GM19397 (cell line): ENCODE results near the gene VAV3.

Source experiments
- ATAC-seq: cut with Tn5 transposase; IDR thresholded peaks from one replicate; pipeline ENCODE4 v1.9.1; 2021; ENCODE audit warnings: mild to moderate bottlenecking, moderate library complexity; ENCODE audit not compliant: unreplicated experiment

VAV3 gene

GRCh38 chr1:107803579-107803978, 161.4 kb downstream of the VAV3 start:
- ATAC-seq = no peak

DNA sequence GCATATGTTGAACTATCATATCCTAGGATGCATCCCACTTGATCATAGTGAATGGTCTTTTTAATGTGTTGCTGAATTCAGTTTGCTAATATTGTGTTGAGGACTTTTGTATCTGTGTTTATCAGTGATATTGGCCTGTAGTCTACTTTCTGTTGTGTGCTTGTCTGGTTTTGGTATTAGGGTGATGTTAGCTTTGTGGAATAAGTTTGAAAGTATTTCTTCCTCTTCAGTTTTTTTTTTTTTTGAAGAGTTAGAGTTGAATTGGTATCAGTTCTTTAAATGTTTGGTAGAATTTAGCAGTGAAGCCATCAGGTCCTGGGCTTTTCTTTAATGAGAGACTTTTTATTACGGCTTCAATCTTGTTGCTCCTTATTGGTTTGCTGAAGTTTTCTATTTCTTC, 162.3 kb downstream of the VAV3 start:
- no peak for ATAC-seq

DNA sequence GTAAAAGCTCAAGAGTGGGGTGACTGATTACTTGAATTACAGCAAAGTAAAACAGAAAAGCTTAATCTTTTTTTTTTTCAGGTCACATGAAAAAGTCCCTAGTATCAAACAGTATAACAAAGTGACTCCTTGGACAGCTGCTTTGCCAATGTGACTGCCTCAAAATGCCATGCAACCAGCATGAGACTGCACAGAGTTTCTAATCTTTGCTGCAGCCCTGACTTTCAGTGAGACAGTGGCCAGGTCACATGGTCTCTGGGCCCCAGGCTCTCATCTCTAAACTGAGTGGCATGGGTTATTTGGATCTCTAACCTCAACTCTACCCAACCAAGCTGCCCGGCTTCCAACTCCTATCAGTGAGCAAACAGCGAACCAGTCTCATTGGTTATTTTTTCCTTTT, 169.0 kb downstream of the VAV3 start:
- ATAC-seq = no peak

GRCh38 chr1:107795441-107795840, 169.5 kb downstream of the VAV3 start:
- no peak for ATAC-seq

DNA sequence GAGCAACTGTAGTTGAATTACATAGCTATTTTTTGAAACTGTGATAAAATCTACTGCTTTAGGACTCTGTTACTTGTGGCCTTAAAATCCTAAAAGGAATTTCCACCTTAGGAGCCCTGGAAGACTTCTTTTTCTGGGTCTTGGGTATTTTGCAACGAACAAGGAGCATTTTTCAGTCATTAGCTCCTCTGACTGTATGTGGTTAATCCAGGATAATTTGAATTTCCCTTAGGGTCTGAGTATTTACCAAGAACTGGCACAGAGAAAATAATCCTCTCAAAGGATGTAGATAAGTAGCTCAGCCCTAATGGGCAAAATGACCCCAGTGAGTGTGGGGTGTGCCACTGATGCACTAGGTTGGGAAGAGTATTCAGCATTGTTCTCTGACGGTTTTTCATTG, 170.4 kb downstream of the VAV3 start:
- ATAC-seq = no peak

DNA sequence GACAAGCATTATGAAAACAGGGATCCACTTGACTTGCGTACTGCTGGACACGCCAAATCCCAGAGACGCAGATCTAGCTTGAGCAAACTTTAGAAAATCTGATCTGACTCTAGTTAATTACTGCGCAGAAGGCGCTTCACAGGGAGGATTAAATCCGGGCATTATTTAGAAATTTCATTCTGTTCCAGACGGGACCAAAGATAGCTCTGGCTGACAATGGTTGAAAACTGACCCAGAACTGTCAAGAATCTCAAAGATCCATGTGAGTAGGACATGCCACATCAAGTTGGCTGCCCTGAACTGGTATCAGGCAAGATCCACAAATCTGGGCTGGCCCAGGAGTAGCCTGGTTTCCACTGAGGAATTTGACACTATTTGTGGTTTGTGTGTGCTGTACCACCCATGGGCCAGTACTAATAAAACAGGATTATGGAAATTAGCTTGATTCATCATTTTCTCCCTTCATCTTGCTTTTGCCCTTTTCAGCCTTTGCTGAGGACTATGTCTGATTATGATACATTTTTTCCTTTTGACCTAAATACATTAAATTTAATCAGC, 171.0 kb downstream of the VAV3 start:
- no peak for ATAC-seq

GRCh38 chr1:107791348-107791747, 173.6 kb downstream of the VAV3 start:
- no peak for ATAC-seq

GRCh38 chr1:107789817-107790524, 175.0 kb downstream of the VAV3 start:
- no peak for ATAC-seq

DNA sequence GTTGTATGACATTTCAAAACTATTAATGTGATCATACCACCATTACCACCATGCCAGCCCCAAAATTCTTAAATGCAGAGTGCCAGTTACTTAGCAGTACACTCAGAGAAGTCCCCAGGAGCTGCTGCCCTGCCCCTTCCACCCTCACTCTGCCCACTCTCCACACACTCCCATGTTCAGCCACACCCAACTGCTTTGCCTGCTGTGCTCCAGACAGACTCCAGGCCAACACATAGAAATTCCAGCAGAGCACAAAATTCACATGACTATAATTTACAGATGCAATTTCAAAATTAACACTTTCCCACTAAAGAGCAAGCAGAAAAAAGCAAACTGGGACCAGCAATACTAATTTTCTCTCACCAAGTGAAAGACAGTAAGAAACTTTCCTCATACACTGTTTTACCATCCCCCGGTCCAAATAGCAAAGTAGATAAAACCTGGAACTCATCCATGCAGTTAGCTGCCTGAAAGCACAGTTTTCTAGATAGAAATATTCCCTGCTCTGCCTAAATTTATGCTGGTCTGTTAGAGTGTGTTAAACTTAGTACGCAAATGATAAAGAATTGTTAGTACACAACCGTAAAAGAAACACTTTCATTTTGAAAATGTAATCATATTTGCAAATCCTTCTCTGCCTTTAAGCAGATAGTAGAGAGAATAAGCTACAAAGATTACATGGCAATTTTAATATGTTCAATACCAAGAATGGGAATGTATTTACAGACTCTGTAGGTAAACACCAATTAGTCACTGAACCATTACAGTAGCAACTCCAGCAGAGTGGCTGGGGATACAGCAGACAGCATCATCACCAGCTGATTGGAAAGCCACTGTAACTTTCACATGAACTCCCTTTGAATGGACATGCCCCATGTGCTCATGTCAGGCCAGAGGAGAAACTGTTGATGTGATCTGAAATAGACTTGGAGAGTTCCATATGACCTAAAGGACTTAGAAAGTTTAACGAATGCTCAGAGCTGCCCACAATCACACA, 176.5 kb downstream of the VAV3 start:
- ATAC-seq = no peak

DNA sequence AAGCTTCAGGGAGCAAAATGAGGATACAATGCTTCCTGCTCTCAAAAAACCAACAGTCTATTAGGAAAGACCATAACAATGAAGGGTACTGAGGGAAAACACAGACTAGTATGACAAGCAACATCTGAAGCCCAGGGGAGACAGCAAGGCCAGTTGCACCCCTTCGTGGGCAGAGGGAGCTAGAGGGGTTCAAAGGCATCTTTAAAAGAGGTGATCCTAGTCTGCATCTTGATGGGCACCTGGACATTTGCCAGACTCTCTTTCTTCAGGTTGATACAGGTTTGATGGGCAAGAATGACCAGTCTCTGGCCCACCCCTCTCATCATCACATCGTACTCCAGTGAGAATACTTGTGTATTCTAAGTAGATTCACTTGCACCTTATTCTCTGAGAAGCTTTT, 177.7 kb downstream of the VAV3 start:
- ATAC-seq = no peak

GRCh38 chr1:107786203-107786845, 178.7 kb downstream of the VAV3 start:
- no peak for ATAC-seq

GRCh38 chr1:107785496-107786202, 179.3 kb downstream of the VAV3 start:
- ATAC-seq = no peak

GRCh38 chr1:107782217-107782845, 182.6 kb downstream of the VAV3 start:
- ATAC-seq = no peak

DNA sequence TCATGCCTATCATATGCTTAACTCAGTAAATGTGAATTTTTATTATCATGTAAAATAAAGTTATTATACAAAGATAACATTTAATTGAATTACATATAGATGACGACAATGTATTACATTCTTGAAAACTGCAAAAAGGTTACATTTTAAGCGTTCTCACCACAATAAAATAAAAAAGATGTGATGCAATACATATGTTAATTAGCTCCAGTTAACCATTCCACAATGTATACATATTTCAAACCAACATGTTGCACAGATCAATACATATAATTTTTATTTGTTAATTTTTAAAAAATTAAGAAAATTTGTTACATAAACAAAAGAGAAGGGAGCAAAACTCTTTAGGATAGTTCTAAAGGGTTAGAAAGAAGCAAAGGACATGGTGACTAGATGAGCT, 183.7 kb downstream of the VAV3 start:
- ATAC-seq = no peak

DNA sequence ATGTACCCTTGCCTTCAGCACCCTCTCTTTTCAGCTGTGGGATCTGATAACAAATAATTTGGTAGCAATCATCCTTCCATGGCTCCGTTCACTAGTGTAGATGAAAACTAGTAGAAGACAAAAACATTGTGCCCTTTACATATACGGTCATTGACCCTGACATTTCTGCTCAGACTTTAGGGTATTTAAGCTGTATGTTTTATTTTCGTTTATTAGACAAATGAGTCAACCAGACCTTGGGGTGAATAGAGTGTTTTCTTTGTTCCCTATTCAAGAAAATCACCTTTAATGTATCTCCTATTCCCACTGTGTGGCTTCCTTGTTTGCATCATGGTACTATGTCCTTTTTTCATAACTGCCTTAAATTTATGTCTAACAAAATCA, 187.3 kb downstream of the VAV3 start:
- no peak for ATAC-seq

- ATAC-seq = peak; percentile 93
These were observed 187.9 kb downstream of the VAV3 start for GRCh38 chr1:107776900-107777663.

GRCh38 chr1:107771377-107771776, 193.6 kb downstream of the VAV3 start:
- no peak for ATAC-seq

- no peak for ATAC-seq
These were observed 197.8 kb downstream of the VAV3 start for GRCh38 chr1:107767156-107767582.

DNA sequence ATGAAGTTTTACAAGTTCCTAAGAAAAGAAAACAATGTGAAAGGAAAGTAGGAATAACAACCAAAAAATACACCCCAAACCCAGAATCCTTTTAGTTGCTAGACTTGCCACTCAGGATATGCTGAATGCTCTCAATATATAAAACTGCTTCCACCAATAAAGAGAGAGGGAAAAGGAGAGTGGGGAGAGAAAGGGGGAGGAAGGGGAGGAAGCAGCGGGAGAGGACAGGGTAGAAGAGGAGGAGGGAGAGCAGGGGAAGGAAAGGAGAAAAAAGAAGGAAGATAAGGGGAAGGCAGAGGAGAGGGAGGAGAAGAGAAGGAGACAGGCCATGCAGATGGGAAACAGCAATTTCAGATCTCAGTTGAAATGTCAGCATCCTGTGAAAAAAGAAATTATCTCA, 198.4 kb downstream of the VAV3 start:
- ATAC-seq = no peak
